ENCODE results near the gene TIMMDC1.
A peak's percentile ranks its signal among the peaks of the same experiment; 100 is the strongest.
"Not testable (repeated sequence)": the region's sequence is repeated elsewhere in the genome, so short reads cannot be mapped to it uniquely, and the experiment has no call there.

Gene TIMMDC1

DNA sequence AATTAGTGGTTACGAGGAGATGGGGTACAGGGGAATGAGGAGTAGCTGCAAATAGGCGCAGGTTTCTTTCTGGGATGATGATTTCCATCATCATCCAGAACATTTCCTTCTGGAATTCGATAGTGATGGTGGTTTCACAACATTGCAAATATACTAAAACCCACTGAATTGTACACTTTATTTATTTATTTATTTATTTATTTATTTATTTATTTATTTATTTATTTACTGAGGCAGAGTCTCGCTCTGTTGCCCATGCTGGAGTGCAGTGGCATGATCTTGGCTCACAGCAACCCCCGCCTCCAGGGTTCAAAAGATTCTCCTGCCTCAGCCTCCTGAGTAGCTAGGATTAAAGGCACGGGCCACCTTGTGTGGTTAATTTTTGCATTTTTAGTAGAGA is 54.6 kb downstream of the TIMMDC1 start:
- not testable (repeated sequence) for FAIRE-seq; DNase-seq (ENCODE audit: extremely low spot score, insufficient read length, low read depth)

DNA sequence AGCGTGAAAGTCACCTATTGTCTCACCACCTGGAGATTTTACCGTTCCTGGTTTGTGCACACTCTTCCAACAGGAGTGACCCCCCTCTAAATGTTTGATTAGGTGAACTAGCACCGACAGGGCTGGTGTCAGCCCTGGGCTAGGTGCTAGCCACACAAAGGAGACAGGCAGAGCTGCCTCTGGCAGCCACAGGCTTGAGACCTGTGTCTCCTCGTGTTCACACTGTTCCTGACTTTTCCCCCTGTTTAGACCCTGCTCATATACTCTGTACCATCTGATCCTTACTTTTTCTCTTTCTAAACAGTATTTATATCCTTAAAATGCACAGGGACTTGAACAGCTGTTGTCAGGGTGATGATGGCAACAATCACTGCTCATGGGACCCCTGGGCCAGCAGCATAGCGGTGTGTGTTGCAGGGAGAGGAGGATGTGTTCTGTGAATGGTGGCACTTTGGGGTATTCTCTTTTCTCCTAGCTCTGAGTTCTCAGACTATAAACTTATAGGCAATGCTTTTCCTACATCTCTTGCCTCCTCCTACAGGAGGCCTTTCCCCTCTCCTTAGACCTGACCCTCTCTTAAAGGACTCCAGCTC is 55.6 kb downstream of the TIMMDC1 start:
- no peak for DNase-seq (ENCODE audit: extremely low spot score, insufficient read length, low read depth)
- FAIRE-seq = peak; percentile 73

GRCh38 chr3:119555309-119555735 is 57.0 kb downstream of the TIMMDC1 start:
- FAIRE-seq (peak; percentile 85), DNase-seq (ENCODE audit: extremely low spot score, insufficient read length, low read depth) (no peak)

DNA sequence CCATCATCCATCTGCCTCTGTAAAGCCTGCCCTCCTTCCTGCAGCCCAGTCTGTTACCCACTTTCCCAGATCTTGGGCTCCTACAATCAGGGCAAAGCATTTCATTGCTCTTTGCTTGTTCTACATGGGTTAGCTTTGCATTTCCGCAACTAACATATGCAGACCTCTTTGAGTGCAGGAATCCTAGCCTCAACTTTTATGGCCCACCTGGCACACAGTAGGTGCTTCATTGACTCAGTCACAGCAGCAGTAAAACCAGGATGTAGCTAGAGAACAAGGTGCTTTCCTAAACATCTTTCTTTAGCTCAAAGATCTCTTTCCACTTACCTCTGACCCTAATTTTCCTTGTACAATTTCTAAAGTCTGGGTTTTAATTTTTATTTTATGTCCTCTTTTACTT is 57.6 kb downstream of the TIMMDC1 start:
- FAIRE-seq = no peak
- no peak for DNase-seq (ENCODE audit: extremely low spot score, insufficient read length, low read depth)

DNA sequence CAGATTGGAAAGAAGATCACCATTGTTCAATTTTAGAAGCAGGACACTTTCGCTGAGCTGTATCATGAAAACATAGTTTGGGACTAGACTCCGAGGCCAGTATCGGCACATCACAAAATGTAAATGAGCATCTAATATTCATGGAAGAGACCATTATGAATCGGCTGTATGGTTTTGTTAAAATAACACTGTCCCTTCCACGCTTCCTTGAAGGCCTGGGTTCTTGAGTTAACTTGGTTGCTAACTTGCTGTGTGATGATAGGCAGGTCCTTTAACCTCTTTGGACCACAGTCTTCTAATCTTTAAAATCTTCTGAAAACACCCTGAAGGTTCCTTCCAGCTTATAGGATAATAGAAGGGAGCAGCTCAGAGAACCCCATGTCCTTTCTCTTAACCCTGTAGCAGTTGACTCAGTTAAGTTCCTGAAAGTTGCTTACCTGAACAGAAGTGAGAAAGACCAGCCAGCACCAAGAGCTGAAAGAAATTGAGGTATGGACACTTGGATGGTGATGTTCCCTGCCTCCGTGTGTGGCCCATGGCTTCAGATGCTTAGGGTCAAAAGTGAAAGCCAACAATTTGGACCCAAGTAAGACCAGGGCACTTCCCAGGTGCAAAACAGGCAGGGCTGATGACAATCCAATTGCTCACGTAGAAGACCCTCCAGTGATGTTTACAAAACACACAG is 59.0 kb downstream of the TIMMDC1 start:
- FAIRE-seq (peak; percentile 85), DNase-seq (ENCODE audit: extremely low spot score, insufficient read length, low read depth) (no peak)

- no peak for FAIRE-seq
- no peak for DNase-seq (ENCODE audit: extremely low spot score, insufficient read length, low read depth)
Measured at GRCh38 chr3:119557877-119558269, 59.5 kb downstream of the TIMMDC1 start.

DNA sequence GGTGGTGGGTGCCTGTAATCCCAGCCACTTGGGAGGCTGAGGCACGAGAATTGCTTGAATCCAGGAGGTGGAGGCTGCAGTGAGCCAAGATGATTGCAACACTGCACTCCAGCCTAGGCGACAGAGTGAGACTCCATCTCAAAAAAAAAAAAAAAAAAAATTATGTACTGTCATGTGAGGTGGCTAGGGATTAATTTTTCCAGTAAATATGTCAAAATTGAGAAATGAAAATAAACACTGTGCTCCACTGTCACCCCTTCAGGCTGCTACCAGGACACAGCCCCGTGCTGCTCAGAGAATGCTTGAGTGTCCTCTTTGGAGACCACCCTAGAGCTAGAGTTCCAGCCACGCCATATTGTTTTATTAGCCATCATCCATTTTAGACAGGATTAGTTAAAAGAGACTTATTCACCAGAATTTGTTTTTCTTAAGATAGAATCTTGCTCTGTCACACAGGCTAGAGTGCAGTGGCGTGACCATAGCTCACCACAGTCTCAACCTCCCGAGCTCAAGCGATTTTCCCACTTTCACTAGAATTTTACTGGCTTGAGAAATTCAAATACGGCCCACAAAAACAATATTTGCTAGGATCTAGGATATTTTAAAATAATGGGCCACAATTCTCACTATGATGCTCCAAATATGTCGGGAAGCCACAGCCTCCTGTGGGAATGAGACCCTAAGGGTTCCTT is 60.4 kb downstream of the TIMMDC1 start:
- FAIRE-seq (no peak), DNase-seq (ENCODE audit: extremely low spot score, insufficient read length, low read depth) (no peak)

- peak; percentile 98 for FAIRE-seq
- DNase-seq (ENCODE audit: extremely low spot score, insufficient read length, low read depth) = no peak
Measured at GRCh38 chr3:119559441-119559963, 61.2 kb downstream of the TIMMDC1 start, which contains the start of gene CD80. TSS of gene CD80 (minus strand) at chr3:119559614. CDS start at chr3:119557728, 1,886 bp downstream.

GRCh38 chr3:119560160-119560559 is 61.8 kb downstream of the TIMMDC1 start:
- DNase-seq (ENCODE audit: extremely low spot score, insufficient read length, low read depth) = no peak
- no peak for FAIRE-seq

DNA sequence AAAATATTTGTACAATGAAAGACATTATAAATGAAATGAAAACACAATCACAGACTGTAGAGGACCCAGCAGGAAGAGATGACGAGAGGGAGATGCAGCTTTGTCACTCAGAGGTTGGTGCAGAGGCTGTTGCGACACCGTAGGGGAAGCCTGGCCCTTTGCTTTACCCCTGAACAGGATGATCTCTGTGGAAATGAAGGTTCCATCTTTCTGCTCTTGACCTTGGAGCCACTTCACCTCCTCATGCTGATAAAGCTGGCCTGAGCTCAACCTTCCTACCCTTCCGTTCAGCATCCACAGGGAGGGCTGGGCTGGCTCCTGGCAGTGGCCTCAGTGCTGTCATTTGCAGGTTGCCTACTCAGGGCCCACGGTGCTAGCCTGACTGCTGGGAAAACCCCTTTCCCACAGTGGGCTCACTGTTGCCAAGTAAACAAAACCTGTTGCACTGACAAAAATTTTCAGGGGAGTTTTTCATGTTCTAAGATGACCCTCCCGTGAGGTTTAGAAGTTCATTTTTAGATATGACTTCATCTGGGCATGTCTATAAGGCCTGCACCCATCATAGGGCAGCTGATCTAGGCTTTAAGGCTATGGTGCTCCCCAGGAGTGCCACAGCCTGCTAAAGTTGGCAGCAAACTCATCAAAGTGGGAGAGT is 64.1 kb downstream of the TIMMDC1 start:
- DNase-seq (ENCODE audit: extremely low spot score, insufficient read length, low read depth) (no peak), FAIRE-seq (peak; percentile 96)

DNA sequence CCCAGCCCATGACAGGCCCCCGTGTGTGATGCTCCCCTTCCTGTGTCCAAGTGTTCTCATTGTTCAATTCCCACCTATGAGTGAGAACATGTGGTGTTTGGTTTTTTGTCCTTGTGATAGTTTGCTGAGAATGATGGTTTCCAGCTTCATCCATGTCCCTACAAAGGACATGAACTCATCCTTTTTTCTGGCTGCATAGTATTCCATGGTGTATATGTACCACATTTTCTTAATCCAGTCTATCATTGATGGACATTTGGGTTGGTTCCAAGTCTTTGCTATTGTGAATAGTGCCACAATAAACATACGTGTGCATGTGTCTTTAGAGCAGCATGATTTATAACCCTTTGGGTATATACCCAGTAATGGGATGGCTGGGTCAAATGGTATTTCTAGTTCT is 65.0 kb downstream of the TIMMDC1 start:
- not testable (repeated sequence) for FAIRE-seq; DNase-seq (ENCODE audit: extremely low spot score, insufficient read length, low read depth)

DNA sequence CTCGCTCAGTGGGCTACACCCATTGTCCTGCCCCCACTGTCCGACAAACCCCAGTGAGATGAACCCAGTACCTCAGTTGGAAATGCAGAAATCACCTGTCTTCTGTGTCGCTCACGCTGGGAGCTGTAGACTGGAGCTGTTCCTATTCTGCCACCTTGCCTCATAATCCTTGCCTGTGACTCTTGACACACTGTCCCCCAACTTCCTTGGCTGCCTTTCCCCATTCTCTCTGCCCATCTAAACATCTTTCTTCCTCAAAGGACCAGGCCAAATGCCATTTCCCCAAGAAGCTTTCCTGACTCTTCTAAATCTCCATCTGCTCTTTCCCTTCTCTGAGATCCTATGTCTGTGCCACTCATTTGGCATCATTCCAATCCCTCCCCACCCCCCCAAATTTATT is 70.8 kb downstream of the TIMMDC1 start:
- FAIRE-seq (no peak), DNase-seq (ENCODE audit: extremely low spot score, insufficient read length, low read depth) (no peak)

- no peak for DNase-seq (ENCODE audit: extremely low spot score, insufficient read length, low read depth)
- peak; percentile 47 for FAIRE-seq
Measured at GRCh38 chr3:119570229-119570628, 71.9 kb downstream of the TIMMDC1 start.

- DNase-seq (ENCODE audit: extremely low spot score, insufficient read length, low read depth) = no peak
- no peak for FAIRE-seq
Measured at GRCh38 chr3:119571230-119571629, 72.9 kb downstream of the TIMMDC1 start.

DNA sequence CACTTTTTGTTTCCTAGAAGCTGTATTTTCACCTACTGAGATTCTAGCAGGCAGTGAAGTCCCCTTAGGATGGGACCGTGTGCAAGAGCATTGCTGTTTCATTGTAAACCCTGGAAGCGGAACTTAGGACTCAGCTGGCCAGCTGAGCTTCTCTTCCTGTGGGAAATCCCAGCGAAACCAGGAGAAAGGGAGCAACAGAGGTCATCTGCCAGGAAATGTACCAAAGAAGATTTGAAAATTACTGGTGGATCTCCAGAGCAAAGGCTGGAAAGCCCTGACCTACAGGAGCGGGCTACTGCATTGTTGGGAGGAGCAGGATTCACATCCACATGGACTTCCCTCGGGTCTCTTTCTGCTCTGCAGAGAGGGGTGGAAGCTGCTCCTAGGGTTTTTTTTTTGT is 73.3 kb downstream of the TIMMDC1 start:
- no peak for FAIRE-seq
- no peak for DNase-seq (ENCODE audit: extremely low spot score, insufficient read length, low read depth)
